Peyer's patch (tissue), 4 donors: Measurements from ENCODE around the gene WWTR1.

Experiments
- CTCF ChIP-seq, 6 experiments: fragments of 450-650 bp in 4 of 6; fragments of 200-600 bp in 2 of 6; sonication (generic) in 1 of 6; IDR thresholded peaks; one replicate each; pipeline ENCODE4 v1.5.1; 2017 to 2019; ENCODE audit warnings: antibody characterized with exemption in 6 of 6, mild to moderate bottlenecking in 3 of 6, moderate library complexity in 1 of 6
- POLR2A ChIP-seq, 2 donors: fragments of 450-650 bp; IDR thresholded peaks; one replicate each; pipeline ENCODE4 v1.5.1; 2017; ENCODE audit warnings: antibody characterized with exemption in 2 of 2, mild to moderate bottlenecking in 2 of 2, moderate library complexity in 2 of 2

GRCh38 chr3:149476225-149476624 is 181.6 kb downstream of the WWTR1 start:
- no peak for TF ChIP-seq POLR2A (IDR thresholded peaks at IDR 0.05)
- TF ChIP-seq CTCF (IDR thresholded peaks at IDR 0.05), result no peak
